ENCODE measurements around the gene AFP.

AFP gene

GRCh38 chr4:73408181-73408867 is 27.7 kb upstream of the AFP start:
- no peaks in the 10 kb centered on the region for H3K9me3 Mint-ChIP-seq
- ATAC-seq (replicated peaks) (no peak), DNase-seq (no peak)
- H3K27ac Mint-ChIP-seq = no peak overlapping the region
- H3K4me1 Mint-ChIP-seq (ENCODE audit: low read depth in 2 of 2) = no peaks in the 10 kb centered on the region
- H3K27me3 Mint-ChIP-seq = no peaks in the 10 kb centered on the region
- H3K36me3 Mint-ChIP-seq (ENCODE audit: insufficient read depth) = no peaks in the 10 kb centered on the region
- no peak overlapping the region for H3K4me3 Mint-ChIP-seq

GRCh38 chr4:73409012-73409862 is 26.8 kb upstream of the AFP start:
- Mint-ChIP-seq H3K27me3 (no peaks in the 10 kb centered on the region), H3K4me1 (ENCODE audit: low read depth in 2 of 2) (no peaks in the 10 kb centered on the region), H3K9me3 (no peaks in the 10 kb centered on the region), H3K4me3 (no peak overlapping the region), H3K36me3 (ENCODE audit: insufficient read depth) (no peaks in the 10 kb centered on the region), H3K27ac (no peak overlapping the region)
- ATAC-seq (replicated peaks) (no peak), DNase-seq (no peak)

GRCh38 chr4:73409978-73410548 is 26.0 kb upstream of the AFP start:
- DNase-seq = no peak
- H3K27me3 Mint-ChIP-seq = no peaks in the 10 kb centered on the region
- no peaks in the 10 kb centered on the region for H3K4me1 Mint-ChIP-seq (ENCODE audit: low read depth in 2 of 2)
- no peak overlapping the region for H3K27ac Mint-ChIP-seq
- ATAC-seq (replicated peaks) = no peak
- H3K4me3 Mint-ChIP-seq = no peak overlapping the region
- H3K9me3 Mint-ChIP-seq = no peaks in the 10 kb centered on the region
- no peaks in the 10 kb centered on the region for H3K36me3 Mint-ChIP-seq (ENCODE audit: insufficient read depth)

GRCh38 chr4:73410916-73411730 is 24.9 kb upstream of the AFP start:
- H3K27ac Mint-ChIP-seq = no peak overlapping the region

GRCh38 chr4:73411731-73412414 is 24.1 kb upstream of the AFP start:
- DNase-seq = no peak
- no peaks in the 10 kb centered on the region for H3K9me3 Mint-ChIP-seq
- no peaks in the 10 kb centered on the region for H3K36me3 Mint-ChIP-seq (ENCODE audit: insufficient read depth)
- no peaks in the 10 kb centered on the region for H3K27me3 Mint-ChIP-seq
- H3K27ac Mint-ChIP-seq = no peak overlapping the region
- H3K4me1 Mint-ChIP-seq (ENCODE audit: low read depth in 2 of 2) = no peaks in the 10 kb centered on the region
- ATAC-seq (replicated peaks) = no peak
- H3K4me3 Mint-ChIP-seq = no peak overlapping the region

More at GRCh38 chr4:73410916-73411730, 24.9 kb upstream of the AFP start:
- Mint-ChIP-seq H3K36me3 (ENCODE audit: insufficient read depth) (no peaks in the 10 kb centered on the region), H3K9me3 (no peaks in the 10 kb centered on the region), H3K4me1 (ENCODE audit: low read depth in 2 of 2) (no peaks in the 10 kb centered on the region), H3K27me3 (no peaks in the 10 kb centered on the region), H3K4me3 (no peak overlapping the region)
- DNase-seq (no peak), ATAC-seq (replicated peaks) (no peak)

- no peak overlapping the region for H3K4me3 Mint-ChIP-seq
- no peak overlapping the region for H3K27ac Mint-ChIP-seq
- H3K9me3 Mint-ChIP-seq = no peaks in the 10 kb centered on the region
Measured at GRCh38 chr4:73413294-73413755, 22.7 kb upstream of the AFP start.

GRCh38 chr4:73414936-73415271 is 21.1 kb upstream of the AFP start:
- DNase-seq (no peak), ATAC-seq (replicated peaks) (no peak)
- no peaks in the 10 kb centered on the region for H3K9me3 Mint-ChIP-seq
- no peaks in the 10 kb centered on the region for H3K4me1 Mint-ChIP-seq (ENCODE audit: low read depth in 2 of 2)
- no peak overlapping the region for H3K4me3 Mint-ChIP-seq
- H3K27me3 Mint-ChIP-seq = no peaks in the 10 kb centered on the region
- no peak overlapping the region for H3K27ac Mint-ChIP-seq
- no peaks in the 10 kb centered on the region for H3K36me3 Mint-ChIP-seq (ENCODE audit: insufficient read depth)

More at GRCh38 chr4:73413294-73413755, 22.7 kb upstream of the AFP start:
- DNase-seq (no peak), ATAC-seq (replicated peaks) (no peak)
- Mint-ChIP-seq H3K36me3 (ENCODE audit: insufficient read depth) (no peaks in the 10 kb centered on the region), H3K27me3 (no peaks in the 10 kb centered on the region), H3K4me1 (ENCODE audit: low read depth in 2 of 2) (no peaks in the 10 kb centered on the region)

GRCh38 chr4:73415807-73416238 is 20.2 kb upstream of the AFP start:
- H3K27ac Mint-ChIP-seq = no peak overlapping the region
- ATAC-seq (replicated peaks) = no peak
- no peak for DNase-seq
- H3K9me3 Mint-ChIP-seq = no peaks in the 10 kb centered on the region
- H3K4me3 Mint-ChIP-seq = no peak overlapping the region
- no peaks in the 10 kb centered on the region for H3K27me3 Mint-ChIP-seq
- no peaks in the 10 kb centered on the region for H3K36me3 Mint-ChIP-seq (ENCODE audit: insufficient read depth)
- H3K4me1 Mint-ChIP-seq (ENCODE audit: low read depth in 2 of 2) = no peaks in the 10 kb centered on the region

GRCh38 chr4:73416423-73417087 is 19.5 kb upstream of the AFP start:
- no peak overlapping the region for H3K27ac Mint-ChIP-seq
- H3K36me3 Mint-ChIP-seq (ENCODE audit: insufficient read depth) = no peaks in the 10 kb centered on the region
- no peaks in the 10 kb centered on the region for H3K27me3 Mint-ChIP-seq
- H3K9me3 Mint-ChIP-seq = no peaks in the 10 kb centered on the region
- no peak for DNase-seq
- no peak overlapping the region for H3K4me3 Mint-ChIP-seq
- H3K4me1 Mint-ChIP-seq (ENCODE audit: low read depth in 2 of 2) = no peaks in the 10 kb centered on the region
- ATAC-seq (replicated peaks) = no peak

- Mint-ChIP-seq H3K36me3 (ENCODE audit: insufficient read depth) (no peaks in the 10 kb centered on the region), H3K27ac (no peak overlapping the region), H3K4me1 (ENCODE audit: low read depth in 2 of 2) (no peaks in the 10 kb centered on the region), H3K4me3 (no peak overlapping the region), H3K27me3 (no peaks in the 10 kb centered on the region), H3K9me3 (no peaks in the 10 kb centered on the region)
- ATAC-seq (replicated peaks) (no peak), DNase-seq (no peak)
Measured at GRCh38 chr4:73417342-73417741, 18.7 kb upstream of the AFP start.

GRCh38 chr4:73417973-73418372 is 18.0 kb upstream of the AFP start:
- H3K27ac Mint-ChIP-seq = no peak overlapping the region
- H3K4me3 Mint-ChIP-seq = no peak overlapping the region
- no peaks in the 10 kb centered on the region for H3K4me1 Mint-ChIP-seq (ENCODE audit: low read depth in 2 of 2)
- ATAC-seq (replicated peaks) (no peak), DNase-seq (no peak)
- H3K9me3 Mint-ChIP-seq = no peaks in the 10 kb centered on the region
- H3K27me3 Mint-ChIP-seq = no peaks in the 10 kb centered on the region
- no peaks in the 10 kb centered on the region for H3K36me3 Mint-ChIP-seq (ENCODE audit: insufficient read depth)

- no peaks in the 10 kb centered on the region for H3K4me1 Mint-ChIP-seq (ENCODE audit: low read depth in 2 of 2)
- H3K36me3 Mint-ChIP-seq (ENCODE audit: insufficient read depth) = no peaks in the 10 kb centered on the region
- no peak overlapping the region for H3K4me3 Mint-ChIP-seq
Measured at GRCh38 chr4:73418677-73419076, 17.3 kb upstream of the AFP start.

More at GRCh38 chr4:73418677-73419076, 17.3 kb upstream of the AFP start:
- no peaks in the 10 kb centered on the region for H3K9me3 Mint-ChIP-seq
- no peaks in the 10 kb centered on the region for H3K27me3 Mint-ChIP-seq
- H3K27ac Mint-ChIP-seq = no peak overlapping the region
- ATAC-seq (replicated peaks) = no peak
- DNase-seq = no peak

Measured in effector memory CD8-positive, alpha-beta T cell (primary cell).